Measurements from ENCODE around the gene FRG2C. TPM values are rescaled to one million over a fixed set of nuclear protein-coding genes. Genes with fewer than 3 reads are reported as not detected.
"Not testable (repeated sequence)": the region's sequence is repeated elsewhere in the genome, so short reads cannot be mapped to it uniquely, and the experiment has no call there.

The FRG2C gene
- total RNA-seq, 2 experiments from 2014 or later: not detected

GRCh38 chr3:75671287-75672139 is 7.4 kb downstream of the FRG2C start:
- H3K27me3 Mint-ChIP-seq: peaks cover 49% of the 10 kb centered on the region
- intact Hi-C loops (cut with micrococcal nuclease); DNase-seq; H3K27ac Mint-ChIP-seq; CTCF ChIA-PET; POLR2A ChIA-PET: not testable (repeated sequence)
- H3K9me3 Mint-ChIP-seq: peaks cover 24% of the 10 kb centered on the region
- H3K4me1 Mint-ChIP-seq (ENCODE audit: low read depth): peaks cover 12% of the 10 kb centered on the region
- peak overlapping the region; percentile 4 for H3K4me3 Mint-ChIP-seq
- H3K36me3 Mint-ChIP-seq: peaks cover 19% of the 10 kb centered on the region

- Mint-ChIP-seq H3K27me3 (peaks cover 46% of the 10 kb centered on the region), H3K4me1 (ENCODE audit: low read depth) (peaks cover 12% of the 10 kb centered on the region), H3K9me3 (peaks cover 24% of the 10 kb centered on the region), H3K36me3 (peaks cover 19% of the 10 kb centered on the region)
- intact Hi-C loops (cut with micrococcal nuclease); CTCF ChIA-PET; POLR2A ChIA-PET; DNase-seq; H3K27ac Mint-ChIP-seq; H3K4me3 Mint-ChIP-seq: not testable (repeated sequence)
Observed at GRCh38 chr3:75672140-75672775, 8.1 kb downstream of the FRG2C start.

GRCh38 chr3:75683965-75684364 is 19.8 kb downstream of the FRG2C start:
- H3K36me3 Mint-ChIP-seq; H3K4me3 Mint-ChIP-seq; H3K4me1 Mint-ChIP-seq (ENCODE audit: low read depth); CTCF ChIA-PET; intact Hi-C loops (cut with micrococcal nuclease); DNase-seq; H3K27ac Mint-ChIP-seq; POLR2A ChIA-PET; H3K27me3 Mint-ChIP-seq: not testable (repeated sequence)
- H3K9me3 Mint-ChIP-seq: peaks cover 24% of the 10 kb centered on the region

GRCh38 chr3:75687323-75687722 is 23.2 kb downstream of the FRG2C start:
- intact Hi-C loops (cut with micrococcal nuclease): no loop called here
- Mint-ChIP-seq H3K36me3 (peaks cover 3% of the 10 kb centered on the region), H3K27me3 (no peaks in the 10 kb centered on the region), H3K4me1 (ENCODE audit: low read depth) (no peaks in the 10 kb centered on the region), H3K27ac (no peak overlapping the region), H3K9me3 (peaks cover 29% of the 10 kb centered on the region), H3K4me3 (no peak overlapping the region)
- no peak for DNase-seq
- CTCF ChIA-PET: no interaction called here
- POLR2A ChIA-PET: no interaction called here

- Mint-ChIP-seq H3K27me3 (no peaks in the 10 kb centered on the region), H3K27ac (no peak overlapping the region), H3K36me3 (peaks cover 2% of the 10 kb centered on the region), H3K4me1 (ENCODE audit: low read depth) (no peaks in the 10 kb centered on the region), H3K9me3 (peaks cover 35% of the 10 kb centered on the region), H3K4me3 (no peak overlapping the region)
- DNase-seq: no peak
- POLR2A ChIA-PET: no interaction called here
- CTCF ChIA-PET: no interaction called here
- intact Hi-C loops (cut with micrococcal nuclease): no loop called here
Observed at GRCh38 chr3:75692061-75692460, 27.9 kb downstream of the FRG2C start.

Small RNAs within 50 kb of the gene (microRNA-seq; reads per million reads assigned to microRNA genes)
- not detected for gene MIR1324 (ENCODE audit: borderline microRNAs expressed, borderline number of aligned reads, borderline replicate concordance)

Other genes starting within 250 kb of the FRG2C start
- 1 to 10 TPM; 8.4 to 9.4 TPM for gene ZNF717, start 121.2 kb downstream of the FRG2C start, total RNA-seq